HG03571 (cell line): ENCODE measurements around the gene XCR1.
"Not testable (repeated sequence)": the region's sequence is repeated elsewhere in the genome, so short reads cannot be mapped to it uniquely, and the experiment has no call there.

ENCODE experiments used
- ATAC-seq: cut with Tn5 transposase; IDR thresholded peaks from one replicate; pipeline ENCODE4 v1.9.1; 2021; ENCODE audit not compliant: unreplicated experiment

XCR1 gene

GRCh38 chr3:46046231-46046630, 18.9 kb upstream of the XCR1 start:
- not testable (repeated sequence) for ATAC-seq

GRCh38 chr3:46038916-46039315, 11.6 kb upstream of the XCR1 start:
- no peak for ATAC-seq

GRCh38 chr3:46038071-46038470, 10.8 kb upstream of the XCR1 start:
- not testable (repeated sequence) for ATAC-seq

- no peak for ATAC-seq
Observed at GRCh38 chr3:46036191-46036590, 8.9 kb upstream of the XCR1 start.

- no peak for ATAC-seq
Observed at GRCh38 chr3:46031747-46032146, 4.5 kb upstream of the XCR1 start.

- ATAC-seq = no peak
Observed at GRCh38 chr3:46031269-46031668, 4.0 kb upstream of the XCR1 start.

GRCh38 chr3:46030626-46031025, 3.3 kb upstream of the XCR1 start:
- ATAC-seq = no peak

- no peak for ATAC-seq
Observed at GRCh38 chr3:46029953-46030543, 2.8 kb upstream of the XCR1 start.

GRCh38 chr3:46027736-46028397, 584 bp upstream of the XCR1 start:
- no peak for ATAC-seq

- ATAC-seq = no peak
Observed at GRCh38 chr3:46025139-46025538, 2.1 kb downstream of the XCR1 start.

GRCh38 chr3:46024131-46024530, 3.2 kb downstream of the XCR1 start:
- no peak for ATAC-seq

GRCh38 chr3:46022909-46023785, 4.1 kb downstream of the XCR1 start:
- ATAC-seq = no peak

GRCh38 chr3:46021516-46021915, 5.8 kb downstream of the XCR1 start:
- ATAC-seq = no peak

- ATAC-seq = no peak
Observed at GRCh38 chr3:46020766-46021510, 6.3 kb downstream of the XCR1 start.

- no peak for ATAC-seq
Observed at GRCh38 chr3:46019707-46020106, 7.6 kb downstream of the XCR1 start.

- no peak for ATAC-seq
Observed at GRCh38 chr3:46017720-46018119, 9.6 kb downstream of the XCR1 start.

GRCh38 chr3:46013316-46014094, 13.8 kb downstream of the XCR1 start:
- no peak for ATAC-seq

GRCh38 chr3:46012246-46012645, 15.0 kb downstream of the XCR1 start:
- no peak for ATAC-seq

- ATAC-seq = no peak
Observed at GRCh38 chr3:46010519-46011113, 16.7 kb downstream of the XCR1 start.

GRCh38 chr3:46008058-46008457, 19.2 kb downstream of the XCR1 start:
- no peak for ATAC-seq
